SIG-M5 treated with dmso at 0.1 percent for 504 hours (cell line): ENCODE measurements around the gene WDR45B.
A peak's percentile ranks its signal among the peaks of the same experiment; 100 is the strongest.

Experiments used
- DNase-seq: peaks from one replicate; lab custom pipeline; 2025; ENCODE audit not compliant: unreplicated experiment; lab: John Stamatoyannopoulos, UW

The WDR45B gene

GRCh38 chr17:82677353-82677925, 29.2 kb upstream of the WDR45B start:
- DNase-seq, result no peak

- DNase-seq, result no peak
These were observed 27.4 kb upstream of the WDR45B start for GRCh38 chr17:82675476-82676245.

- no peak for DNase-seq
These were observed 26.6 kb upstream of the WDR45B start for GRCh38 chr17:82674656-82675475.

GRCh38 chr17:82670661-82671450, 22.6 kb upstream of the WDR45B start:
- no peak for DNase-seq

GRCh38 chr17:82668631-82669099, 20.4 kb upstream of the WDR45B start:
- peak; percentile 36 for DNase-seq

GRCh38 chr17:82668024-82668630, 19.9 kb upstream of the WDR45B start:
- no peak for DNase-seq

- no peak for DNase-seq
These were observed 19.4 kb upstream of the WDR45B start for GRCh38 chr17:82667668-82668000.

- no peak for DNase-seq
These were observed 18.9 kb upstream of the WDR45B start for GRCh38 chr17:82666931-82667667.

GRCh38 chr17:82665891-82666290, 17.6 kb upstream of the WDR45B start:
- no peak for DNase-seq

- no peak for DNase-seq
These were observed 17.0 kb upstream of the WDR45B start for GRCh38 chr17:82665217-82665616.

- DNase-seq, result no peak
These were observed 16.5 kb upstream of the WDR45B start for GRCh38 chr17:82664701-82665182.

GRCh38 chr17:82664276-82664575, 16.0 kb upstream of the WDR45B start:
- DNase-seq, result no peak

GRCh38 chr17:82663381-82664275, 15.4 kb upstream of the WDR45B start:
- no peak for DNase-seq

GRCh38 chr17:82662711-82663261, 14.5 kb upstream of the WDR45B start:
- DNase-seq, result no peak

GRCh38 chr17:82661717-82662683, 13.8 kb upstream of the WDR45B start:
- no peak for DNase-seq

GRCh38 chr17:82659886-82660285, 11.6 kb upstream of the WDR45B start:
- no peak for DNase-seq

- DNase-seq, result no peak
These were observed 10.7 kb upstream of the WDR45B start for GRCh38 chr17:82658796-82659452.
